K562 (cell line): ENCODE results near the gene ELMO1. TPM values are rescaled to one million over a fixed set of nuclear protein-coding genes. Genes with fewer than 3 reads are reported as not detected.

Experiments
- ATAC-seq: fragments of 200-7000 bp; cut with Tn5 transposase; 3 replicates; pipeline ENCODE4 v1.9.1; 2020; ENCODE audit warnings: moderate library complexity
- BruUV-seq: library from RNA; stranded (reverse); fragments of 400-500 nt; replicated peaks from 2 replicates; lab custom pipeline; 2021; lab: Mats Ljungman, UMichigan
- CTCF ChIA-PET: fragments of 300-600 bp; formaldehyde crosslinking; extraction: SDS; loops from one replicate; lab custom pipeline; 2021; ENCODE audit warnings: low intra/inter-chr PET ratio; lab: Yijun Ruan, JAX
- POLR2A ChIA-PET: fragments of 300-600, 350-650 bp; sonication (Branson Sonifier 250); formaldehyde crosslinking; extraction: SDS; loops from one replicate; lab custom pipeline; 2021; ENCODE audit warnings: antibody characterized with exemption, inconsistent platforms; lab: Yijun Ruan, JAX
- DNase-seq, 4 experiments: peaks; one replicate each; pipeline versions ENCODE4 v3.0.0 to v3.0.0-alpha.2; 2011 to 2018; ENCODE audit warnings: low spot score in 3 of 4, mixed read lengths in 3 of 4; ENCODE audit errors: extremely low read depth in 1 of 4
- FAIRE-seq: peaks from 2 replicates; lab custom pipeline; 2011; peaks lifted over from hg19 to GRCh38; lab: Jason Lieb, UNC
- H2AFZ ChIP-seq: 2 replicates; pipeline ENCODE4 v1.6.0; 2011; ENCODE audit warnings: low read depth, low read length, control low read depth, inconsistent platforms
- H3K27ac ChIP-seq: fragments of 200-600 bp; 3 replicates; pipeline ENCODE4 v1.8.0; 2011; ENCODE audit warnings: low read depth, mild to moderate bottlenecking, control low read depth, inconsistent platforms, low read length, moderate library complexity, mixed read lengths; ENCODE audit errors: extremely low read depth
- H3K27me3 ChIP-seq, 2 experiments: fragments of 300-600 bp in 1 of 2; 2 replicates in 1 of 2; 3 replicates in 1 of 2; pipeline versions ENCODE4 v1.6.0 to v1.8.0; 2011; ENCODE audit warnings: inconsistent platforms in 2 of 2, low read length in 2 of 2, mild to moderate bottlenecking in 1 of 2, mixed read lengths in 1 of 2, moderate library complexity in 1 of 2; ENCODE audit not compliant: control insufficient read depth in 2 of 2, insufficient read depth in 2 of 2
- H3K36me3 ChIP-seq: fragments of 300-600 bp; 3 replicates; pipeline ENCODE4 v1.8.0; 2011; ENCODE audit warnings: mild to moderate bottlenecking, low read length, inconsistent platforms; ENCODE audit not compliant: control insufficient read depth, insufficient read depth
- H3K4me1 ChIP-seq, 2 experiments: fragments of 200-600 bp in 1 of 2; replicated peaks in 1 of 2; 2 replicates in 1 of 2; 3 replicates in 1 of 2; pipeline versions ENCODE4 v1.5.1 to v1.8.0; 2011; ENCODE audit warnings: inconsistent platforms in 2 of 2, low read length in 2 of 2, mild to moderate bottlenecking in 1 of 2, mixed read lengths in 1 of 2, moderate library complexity in 1 of 2; ENCODE audit not compliant: control insufficient read depth in 2 of 2, insufficient read depth in 2 of 2
- H3K4me2 ChIP-seq: 2 replicates; pipeline ENCODE4 v1.6.1; 2011; ENCODE audit warnings: low read length, control low read depth, inconsistent platforms, mixed read lengths; ENCODE audit not compliant: insufficient read depth
- H3K4me3 ChIP-seq: fragments of 200-600 bp; sonication (generic), shearing (Covaris generic); 2 replicates; pipeline ENCODE4 v1.5.1; 2016; ENCODE audit warnings: control low read depth, inconsistent platforms
- H3K79me2 ChIP-seq: fragments of 200-600 bp; 3 replicates; pipeline ENCODE4 v1.8.0; 2011; ENCODE audit warnings: low read length, inconsistent platforms; ENCODE audit not compliant: control insufficient read depth, insufficient read depth
- H3K9ac ChIP-seq, 2 experiments: 2 replicates each; pipeline versions ENCODE4 v1.6.0 to v1.6.1; 2011; ENCODE audit warnings: low read depth in 2 of 2, low read length in 2 of 2, control low read depth in 1 of 2, inconsistent platforms in 1 of 2, mild to moderate bottlenecking in 1 of 2, mixed read lengths in 1 of 2; ENCODE audit not compliant: insufficient read depth in 1 of 2
- H3K9me1 ChIP-seq: one replicate; pipeline ENCODE4 v1.6.0; 2011; ENCODE audit warnings: inconsistent platforms, mild to moderate bottlenecking, low read length, moderate library complexity; ENCODE audit not compliant: control insufficient read depth, insufficient read depth
- H3K9me3 ChIP-seq: replicated peaks from 2 replicates; pipeline ENCODE4 v1.5.1; 2011; ENCODE audit warnings: low read depth, low read length, inconsistent platforms; ENCODE audit not compliant: control insufficient read depth, insufficient read depth
- H4K20me1 ChIP-seq: replicated peaks from 2 replicates; pipeline ENCODE4 v1.6.1; 2011; ENCODE audit warnings: low read length, inconsistent platforms, mixed read lengths; ENCODE audit not compliant: control insufficient read depth, insufficient read depth
- ATF7 ChIP-seq: fragments of 450-650 bp; IDR thresholded peaks from 2 replicates; pipeline ENCODE4 v1.7.1; 2014; ENCODE audit warnings: mild to moderate bottlenecking, moderate library complexity
- CTCFL ChIP-seq: IDR thresholded peaks from 2 replicates; pipeline ENCODE4 v1.6.1; 2011; ENCODE audit warnings: borderline replicate concordance, low read depth, mild to moderate bottlenecking, moderate library complexity, low read length; ENCODE audit not compliant: insufficient read depth, poor library complexity, severe bottlenecking
- CXXC5 ChIP-seq: fragments of 250-450 bp; sonication (Bioruptor Pico); IDR thresholded peaks from 2 replicates; pipeline ENCODE4 v1.8.0; 2022; ENCODE audit warnings: inconsistent platforms, mild to moderate bottlenecking, moderate library complexity
- E2F1 ChIP-seq: sonication (generic); formaldehyde crosslinking; IDR thresholded peaks from 2 replicates; pipeline ENCODE4 v1.8.1; 2023; ENCODE audit warnings: mild to moderate bottlenecking, missing genetic modification reagents, moderate library complexity
- NCOA6 ChIP-seq: fragments of 450-650 bp; IDR thresholded peaks from 2 replicates; pipeline ENCODE4 v1.6.1; 2017; ENCODE audit warnings: mild to moderate bottlenecking
- NR4A1 ChIP-seq, 2 experiments: fragments of 250-450 bp in 1 of 2; fragments of 450-650 bp in 1 of 2; sonication (Bioruptor Pico) in 1 of 2; IDR thresholded peaks; 2 replicates each; pipeline versions ENCODE4 v1.4.0 to v1.6.1; 2016 to 2020; ENCODE audit warnings: mild to moderate bottlenecking in 2 of 2, missing compliant biosample characterization in 1 of 2, missing genetic modification characterization in 1 of 2, moderate library complexity in 1 of 2
- SIN3A ChIP-seq, 2 experiments: fragments of 150-350 bp in 1 of 2; IDR thresholded peaks; 2 replicates each; pipeline ENCODE4 v1.6.1; 2011 to 2016; ENCODE audit warnings: borderline replicate concordance in 2 of 2, low read depth in 2 of 2, low read length in 2 of 2, mild to moderate bottlenecking in 2 of 2, moderate library complexity in 2 of 2; ENCODE audit not compliant: control insufficient read depth in 1 of 2
- SPI1 ChIP-seq: IDR thresholded peaks from 2 replicates; pipeline ENCODE4 v1.6.1; 2011; ENCODE audit warnings: low read depth, low read length, control low read depth, borderline replicate concordance
- ZBTB49 ChIP-seq: sonication (generic); formaldehyde crosslinking; IDR thresholded peaks from 2 replicates; pipeline ENCODE4 v1.8.0; 2022; ENCODE audit warnings: missing genetic modification reagents, mild to moderate bottlenecking, borderline replicate concordance
- ZBTB8A ChIP-seq: fragments of 450-650 bp; IDR thresholded peaks from 2 replicates; pipeline ENCODE4 v1.6.1; 2018; ENCODE audit warnings: mild to moderate bottlenecking, moderate library complexity; ENCODE audit not compliant: partially characterized antibody
- ZKSCAN8 ChIP-seq: fragments of 200-800 bp; sonication (Bioruptor generic); IDR thresholded peaks from 2 replicates; pipeline ENCODE4 v1.6.1; 2016; ENCODE audit warnings: missing genetic modification characterization, missing compliant biosample characterization
- ZNF778 ChIP-seq: fragments of 450-650 bp; formaldehyde crosslinking; IDR thresholded peaks from 2 replicates; pipeline ENCODE4 v1.4.0; 2020; ENCODE audit warnings: mild to moderate bottlenecking, moderate library complexity
- WGBS: fragments of 100-300 bp; shearing (Covaris generic); methylation state at CpG from one replicate; pipeline ENCODE4 v1.1.6; 2016; ENCODE audit warnings: low coverage, mixed read lengths; ENCODE audit not compliant: insufficient coverage; ENCODE audit errors: missing lambda C conversion rate; 5-methylcytosine and 5-hydroxymethylcytosine counted together
- in situ Hi-C: fragments of 300-500 bp; cut with MboI; formaldehyde crosslinking; loops from 4 replicates; pipeline ENCODE4 v1.15.0; 2018; ENCODE audit warnings: inconsistent platforms, mixed read lengths
- intact Hi-C: fragments of 100-400 bp; cut with micrococcal nuclease; formaldehyde crosslinking; loops from 2 replicates; pipeline ENCODE4 v1.14.2; 2022
- polyA plus RNA-seq, 8 experiments: library from polyadenylated mRNA; depleted of rRNA in 4 of 8; stranded (reverse) in 5 of 8; unstranded in 3 of 8; fragments of >200 nt; fragmentation: Nextera tagmentation in 2 of 8; fragmentation: Illumina TruSeq in 1 of 8; extraction: Ambion mirVana in 2 of 8; extraction: Trizol in 1 of 8; gene quantifications; 2 replicates each; pipeline versions ENCODE4 v1.2.1 to v1.2.3, GENCODE V29; 2011 to 2014; ENCODE audit warnings: inconsistent platforms in 1 of 8, missing spikeins in 1 of 8
- total RNA-seq, 7 experiments: library from RNA; depleted of rRNA in 6 of 7; stranded (reverse); fragments of >200 nt in 6 of 7; fragmentation: Illumina TruSeq in 2 of 7; extraction: Trizol in 2 of 7; gene quantifications; 2 replicates each; pipeline versions ENCODE4 v1.2.1 to v1.2.3, GENCODE V29; 2011 to 2021; ENCODE audit warnings: low replicate concordance in 1 of 7

ELMO1 gene
- total and polyA plus RNA-seq, 9 of the 15 experiments (the other 6 are each of a cell fraction or from before 2014, with no cell fraction given): 0.36 to 7.2 (median 3.6) TPM

- TF ChIP-seq ZBTB49 (no peak), NR4A1 (CRISPR knock-in tag; IDR thresholded peaks at IDR 0.05) (no peak), NR4A1 (tag; IDR thresholded peaks at IDR 0.05) (no peak)
These were observed 597.3 kb downstream of the ELMO1 start (continued) for GRCh38 chr7:36851382-36851781.

GRCh38 chr7:36847946-36848345, 600.7 kb downstream of the ELMO1 start:
- ATAC-seq (no peak), FAIRE-seq (no peak)
- intact Hi-C loops: no loop called here
- no peak for TF ChIP-seq SPI1
- no peak for TF ChIP-seq E2F1 (CRISPR knock-in tag)
- TF ChIP-seq NCOA6: no peak
- TF ChIP-seq SIN3A (IDR thresholded peaks at IDR 0.05; ENCODE audit: borderline replicate concordance in 2 of 2, control insufficient read depth in 1 of 2, low read depth in 2 of 2, low read length in 2 of 2): no peak
- TF ChIP-seq CXXC5 (CRISPR knock-in tag): no peak
- TF ChIP-seq ATF7: no peak
- TF ChIP-seq ZNF778 (CRISPR knock-in tag): no peak
- no peak for TF ChIP-seq ZBTB8A
- no peak for TF ChIP-seq CTCFL
- TF ChIP-seq ZKSCAN8 (CRISPR knock-in tag): no peak

More at GRCh38 chr7:36847946-36848345, 600.7 kb downstream of the ELMO1 start:
- Histone ChIP-seq H3K79me2 (no peaks in the 10 kb centered on the region), H3K9me1 (no peaks in the 10 kb centered on the region), H2AFZ (no peak overlapping the region), H3K9ac (no peak overlapping the region), H3K36me3 (no peaks in the 10 kb centered on the region), H3K27ac (no peak overlapping the region), H4K20me1 (no peaks in the 10 kb centered on the region), H3K4me2 (no peak overlapping the region), H3K4me1 (no peaks in the 10 kb centered on the region), H3K4me3 (no peak overlapping the region), H3K9me3 (no peaks in the 10 kb centered on the region), H3K27me3 (no peaks in the 10 kb centered on the region)
- in situ Hi-C loops: no loop called here
- 0% methylated on average over 4 of the region's 4 CpGs for WGBS
- DNase-seq: no peak
- ChIA-PET CTCF (no interaction called here), POLR2A (no interaction called here)
- no TSS peak for BruUV-seq
